Activated CD4-positive, alpha-beta memory T cell treated with anti-CD3 and anti-CD28 coated beads, Interleukin-2, amount 10 ng/mL, durations not matched to agents 7 days and 5 days (primary cell): Measurements from ENCODE around the gene PDE2A. TPM values are rescaled to one million over a fixed set of nuclear protein-coding genes. Genes with fewer than 3 reads are reported as not detected.

Experiments used
- CTCF ChIA-PET: fragments of 350-600 bp; sonication (Branson Sonifier 250); formaldehyde crosslinking; loops from one replicate; lab custom pipeline; 2021; ENCODE audit warnings: antibody characterized with exemption, inconsistent platforms; lab: Charles Lee
- POLR2A ChIA-PET: fragments of 350-600 bp; sonication (Branson Sonifier 250); formaldehyde crosslinking; loops from one replicate; lab custom pipeline; 2021; ENCODE audit warnings: antibody characterized with exemption; lab: Charles Lee
- DNase-seq: peaks from one replicate; pipeline ENCODE4 v3.0.0-alpha.2; 2020
- H3K27ac Mint-ChIP-seq: one replicate; pipeline ENCODE4 v1.8.0; 2021; ENCODE audit warnings: mild to moderate bottlenecking, mixed read lengths
- H3K27me3 Mint-ChIP-seq: one replicate; pipeline ENCODE4 v1.8.0; 2021; ENCODE audit warnings: mixed read lengths
- H3K36me3 Mint-ChIP-seq: one replicate; pipeline ENCODE4 v1.8.0; 2021; ENCODE audit warnings: low read depth, mixed read lengths
- H3K4me1 Mint-ChIP-seq: one replicate; pipeline ENCODE4 v1.8.0; 2021; ENCODE audit warnings: mixed read lengths
- H3K4me3 Mint-ChIP-seq: one replicate; pipeline ENCODE4 v1.8.0; 2021; ENCODE audit warnings: mild to moderate bottlenecking, mixed read lengths
- H3K9me3 Mint-ChIP-seq: one replicate; pipeline ENCODE4 v1.8.0; 2021; ENCODE audit warnings: mixed read lengths
- total RNA-seq, 2 experiments: library from RNA; stranded (reverse); gene quantifications; one replicate each; pipeline ENCODE4 v1.2.3, GENCODE V29; 2021

Gene PDE2A
- total RNA-seq, 2 experiments from 2014 or later: 0.93 to 1.8 TPM

DNA sequence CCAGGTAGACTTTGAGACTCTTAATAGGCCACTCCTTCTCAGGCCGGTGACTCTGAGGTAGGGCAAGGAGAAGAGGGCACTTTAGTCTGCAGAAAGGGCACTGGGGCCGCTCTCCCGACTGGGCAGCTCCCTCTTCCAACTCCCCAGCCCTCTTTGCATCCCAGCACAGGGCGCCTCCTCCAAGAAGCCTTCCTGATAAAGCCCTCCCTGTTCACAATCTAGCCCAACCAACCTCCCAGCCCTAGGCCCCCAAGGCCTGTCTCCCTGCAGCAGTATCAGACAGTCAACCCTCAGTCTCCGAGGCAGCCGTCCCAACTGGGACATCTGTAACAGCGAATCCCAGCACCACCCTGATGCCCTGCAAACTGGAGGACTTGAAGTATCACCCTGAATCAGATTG lies 14.3 kb upstream of the PDE2A start:
- no peaks in the 10 kb centered on the region for H3K27me3 Mint-ChIP-seq
- no peak overlapping the region for H3K4me3 Mint-ChIP-seq
- H3K4me1 Mint-ChIP-seq: peaks cover 50% of the 10 kb centered on the region
- POLR2A ChIA-PET: no interaction called here
- no peak overlapping the region for H3K27ac Mint-ChIP-seq
- H3K36me3 Mint-ChIP-seq: peaks cover 65% of the 10 kb centered on the region
- CTCF ChIA-PET: no interaction called here
- no peak for DNase-seq
- H3K9me3 Mint-ChIP-seq: no peaks in the 10 kb centered on the region

DNA sequence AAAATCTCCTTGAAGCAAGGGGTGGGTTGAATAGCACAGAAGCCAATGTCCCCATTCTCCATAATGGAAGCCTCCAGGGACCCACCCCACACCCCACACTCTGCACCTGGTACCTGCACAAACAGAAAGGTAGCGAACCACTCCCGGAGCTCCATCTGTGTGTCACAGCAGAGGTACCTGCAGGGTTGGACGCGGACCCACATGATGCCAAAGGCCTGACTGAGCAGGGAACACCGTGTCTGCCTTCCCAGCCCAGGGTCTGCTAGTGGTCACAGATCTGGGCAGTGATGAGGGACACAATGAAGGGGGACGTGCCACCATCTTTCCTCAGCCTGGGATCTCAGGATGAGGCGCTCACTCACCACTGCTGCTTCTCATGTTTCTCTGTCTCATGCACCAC lies 13.1 kb upstream of the PDE2A start:
- peaks cover 59% of the 10 kb centered on the region for H3K36me3 Mint-ChIP-seq
- ChIA-PET CTCF (no interaction called here), POLR2A (interaction anchor here (1.0 kb wide), 1 partner anchor 9 kb away, joined by 4 read pairs; no protein-coding TSS in a partner anchor)
- H3K27ac Mint-ChIP-seq: peak overlapping the region; percentile 40
- no peaks in the 10 kb centered on the region for H3K27me3 Mint-ChIP-seq
- no peak for DNase-seq
- H3K4me3 Mint-ChIP-seq: no peak overlapping the region
- peaks cover 50% of the 10 kb centered on the region for H3K4me1 Mint-ChIP-seq
- H3K9me3 Mint-ChIP-seq: no peaks in the 10 kb centered on the region

DNA sequence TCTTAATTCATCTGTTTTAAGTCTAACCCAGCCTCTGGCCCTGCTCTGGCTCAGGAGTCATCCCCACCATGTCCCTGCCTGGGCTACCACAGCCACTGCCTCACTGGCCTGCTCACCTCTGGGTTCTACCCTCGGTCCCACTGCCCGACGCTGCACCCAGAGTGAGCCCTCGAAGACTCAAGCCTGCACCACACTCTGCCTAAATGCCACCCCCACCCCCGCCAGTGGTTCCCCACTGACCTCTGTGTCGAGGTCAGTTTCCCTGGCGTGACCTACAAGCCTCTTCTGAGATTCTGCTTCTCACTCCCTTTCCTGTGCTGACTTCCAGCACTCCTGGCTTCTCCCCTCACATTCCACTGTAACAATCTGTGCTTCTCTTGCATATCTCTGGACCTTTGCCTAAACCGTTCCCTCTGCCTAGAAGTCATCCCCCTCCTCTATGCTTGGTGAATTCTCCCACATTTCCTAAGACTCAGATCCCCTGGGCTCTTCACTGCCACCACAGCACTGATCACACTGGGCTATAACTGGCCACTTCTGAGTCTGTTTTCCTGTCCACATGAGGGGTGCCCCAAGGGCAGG lies 12.5 kb upstream of the PDE2A start:
- no peak for DNase-seq
- ChIA-PET CTCF (interaction anchor here (0.8 to 1.5 kb wide), 7 partner anchors 19 to 215 kb away, joined by 3 to 6 read pairs (median 3); no protein-coding TSS in a partner anchor), POLR2A (interaction anchor here (1.0 to 1.4 kb wide), 2 partner anchors 8 to 126 kb away, joined by 4 read pairs; no protein-coding TSS in a partner anchor)
- Mint-ChIP-seq H3K27me3 (no peaks in the 10 kb centered on the region), H3K27ac (peak overlapping the region; percentile 40), H3K36me3 (peaks cover 53% of the 10 kb centered on the region), H3K4me1 (peaks cover 50% of the 10 kb centered on the region), H3K4me3 (no peak overlapping the region), H3K9me3 (no peaks in the 10 kb centered on the region)

DNA sequence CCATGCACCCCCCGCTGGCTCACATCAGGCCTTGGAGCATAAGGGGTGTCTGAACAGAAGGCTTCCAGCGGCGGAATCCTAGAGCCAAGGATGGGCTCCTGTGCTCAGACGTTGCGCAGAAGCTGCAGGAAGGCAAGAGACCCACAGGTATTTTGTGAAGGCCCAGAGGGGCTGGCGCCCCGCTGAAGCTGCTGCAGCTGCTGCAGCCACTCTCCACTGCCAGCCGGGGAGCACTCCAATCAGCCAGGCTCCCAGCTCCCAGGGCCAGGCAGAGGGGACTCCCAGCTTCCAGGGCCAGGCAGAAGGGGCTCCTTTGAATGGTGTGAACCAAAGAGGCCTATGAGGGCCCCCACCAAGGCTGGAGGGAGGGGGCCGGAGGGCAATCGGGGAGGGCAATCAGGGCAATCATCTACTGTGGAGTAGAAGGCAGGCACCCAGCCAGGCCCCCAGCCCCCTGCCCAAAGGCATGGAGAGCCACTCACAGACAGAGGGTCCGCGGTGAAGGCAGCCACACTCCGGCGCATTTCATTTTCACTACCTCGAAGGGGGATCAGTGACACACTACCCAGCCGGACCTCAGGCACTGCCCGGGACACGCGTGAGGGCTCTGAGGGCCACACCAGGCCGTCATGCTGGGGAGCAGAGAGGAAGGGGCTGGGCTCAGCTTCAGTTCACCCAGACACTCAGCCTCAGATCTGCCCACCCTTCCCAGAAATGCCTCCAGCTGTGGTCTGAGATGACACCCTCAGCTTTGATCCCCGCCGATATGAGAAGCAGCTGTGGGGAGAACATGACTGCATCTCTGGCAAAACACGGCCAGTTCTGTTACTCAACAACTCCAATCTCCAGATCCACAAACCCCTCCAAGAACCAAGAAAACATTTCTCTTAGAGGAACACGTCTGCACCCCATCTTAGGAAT lies 11.6 kb upstream of the PDE2A start:
- H3K36me3 Mint-ChIP-seq: peaks cover 46% of the 10 kb centered on the region
- peaks cover 47% of the 10 kb centered on the region for H3K4me1 Mint-ChIP-seq
- POLR2A ChIA-PET: interaction anchor here (1.4 kb wide), 1 partner anchor 127 kb away, joined by 4 read pairs; no protein-coding TSS in a partner anchor
- H3K9me3 Mint-ChIP-seq: no peaks in the 10 kb centered on the region
- H3K4me3 Mint-ChIP-seq: no peak overlapping the region
- CTCF ChIA-PET: interaction anchor here (0.8 to 2.4 kb wide), 12 partner anchors 17 to 214 kb away, joined by 3 to 30 read pairs (median 4); no protein-coding TSS in a partner anchor
- no peaks in the 10 kb centered on the region for H3K27me3 Mint-ChIP-seq
- peak overlapping the region; percentile 40 for H3K27ac Mint-ChIP-seq
- DNase-seq: peak; percentile 47

DNA sequence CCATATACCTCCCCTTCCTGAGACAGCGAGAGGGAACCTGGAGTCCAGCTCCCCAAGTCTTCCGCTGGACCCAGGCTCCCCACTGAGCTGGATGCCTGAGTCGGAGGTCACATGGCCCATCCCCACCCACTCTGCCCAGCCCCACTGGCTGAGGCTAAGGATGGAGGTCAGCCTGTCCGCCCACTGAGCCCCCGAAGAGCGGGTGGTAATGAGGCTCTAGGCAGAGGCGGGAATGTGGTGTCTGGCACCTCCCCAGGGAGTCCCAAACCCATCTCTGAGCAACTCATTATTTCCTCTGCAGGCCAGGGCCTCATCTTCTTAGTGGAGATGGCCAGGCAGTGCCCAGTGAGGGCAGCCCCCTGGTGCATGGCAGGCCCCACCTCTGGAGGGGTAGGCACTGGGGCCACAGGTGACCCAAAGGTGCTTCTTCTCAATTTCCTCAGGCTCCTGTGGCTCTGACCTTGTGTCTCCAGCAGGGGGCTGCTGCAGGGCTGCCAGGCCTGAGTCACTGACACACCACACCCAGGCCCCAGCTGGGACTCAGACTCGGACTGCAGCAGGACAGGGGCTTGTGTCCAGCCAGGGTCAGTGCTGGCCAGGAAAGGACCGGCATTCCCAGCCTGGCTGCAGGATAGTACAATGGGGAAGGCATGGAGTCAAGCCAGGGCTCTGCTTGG lies 10.2 kb upstream of the PDE2A start:
- H3K27ac Mint-ChIP-seq: no peak overlapping the region
- POLR2A ChIA-PET: interaction anchor here (1.0 to 1.2 kb wide), 3 partner anchors 17 to 213 kb away, joined by 3 to 4 read pairs (median 3); no protein-coding TSS in a partner anchor
- no peaks in the 10 kb centered on the region for H3K9me3 Mint-ChIP-seq
- DNase-seq: peak; percentile 61
- peaks cover 3% of the 10 kb centered on the region for H3K27me3 Mint-ChIP-seq
- H3K4me1 Mint-ChIP-seq: peaks cover 44% of the 10 kb centered on the region
- no peak overlapping the region for H3K4me3 Mint-ChIP-seq
- CTCF ChIA-PET: interaction anchor here (0.6 to 3.9 kb wide), 34 partner anchors 9 to 493 kb away, joined by 3 to 42 read pairs (median 5); partner anchors contain the start of genes FCHSD2 and STARD10
- H3K36me3 Mint-ChIP-seq: peaks cover 37% of the 10 kb centered on the region

DNA sequence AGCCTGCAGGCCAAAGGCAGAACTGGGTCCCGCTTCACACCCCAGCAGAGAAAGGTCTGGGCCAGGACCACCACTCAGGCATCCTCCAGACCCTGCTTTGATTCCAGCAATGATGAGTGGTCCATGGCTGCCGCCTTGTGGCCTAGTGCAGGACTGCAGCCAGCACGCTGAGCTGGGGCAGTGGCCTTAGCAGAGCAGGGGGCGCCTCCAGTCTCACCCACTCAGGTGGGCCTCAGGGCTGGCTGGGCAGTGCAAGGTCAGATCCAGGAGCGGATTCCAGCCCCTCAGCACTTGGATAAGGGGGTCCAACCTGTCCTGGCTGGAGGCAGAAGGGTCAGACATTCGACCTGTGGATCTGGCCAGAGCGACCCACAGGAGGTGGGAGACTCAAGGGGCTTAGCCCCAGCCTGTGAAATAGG lies 9.6 kb upstream of the PDE2A start:
- H3K36me3 Mint-ChIP-seq: peaks cover 36% of the 10 kb centered on the region
- POLR2A ChIA-PET: interaction anchor here (1.1 kb wide), 1 partner anchor 212 kb away, joined by 3 read pairs; no protein-coding TSS in a partner anchor
- H3K4me3 Mint-ChIP-seq: no peak overlapping the region
- DNase-seq: peak; percentile 70
- H3K27me3 Mint-ChIP-seq: peaks cover 6% of the 10 kb centered on the region
- CTCF ChIA-PET: interaction anchor here (0.7 to 3.9 kb wide), 31 partner anchors 9 to 494 kb away, joined by 3 to 42 read pairs (median 5); partner anchors contain the start of genes FCHSD2 and STARD10
- H3K4me1 Mint-ChIP-seq: peaks cover 42% of the 10 kb centered on the region
- no peaks in the 10 kb centered on the region for H3K9me3 Mint-ChIP-seq
- H3K27ac Mint-ChIP-seq: no peak overlapping the region

DNA sequence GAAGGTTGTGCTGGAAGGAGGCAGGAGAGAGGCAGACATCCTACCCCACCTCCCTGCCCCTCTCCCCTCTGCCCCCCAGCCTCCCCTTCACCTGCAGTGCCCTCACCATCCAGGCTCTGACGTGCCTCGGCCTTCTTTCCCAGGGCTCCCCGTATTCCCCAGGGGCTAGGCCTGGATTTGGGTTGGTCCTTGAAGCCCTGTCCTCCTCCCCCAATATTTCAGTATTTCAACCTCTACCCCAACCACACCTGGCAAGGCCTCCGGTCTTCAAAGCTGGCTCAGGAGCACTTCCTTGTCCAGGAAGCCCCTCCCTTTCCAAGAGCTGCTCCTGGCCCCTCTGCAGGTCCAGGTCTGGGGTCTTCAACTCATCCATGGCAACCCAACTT lies 8.6 kb upstream of the PDE2A start:
- POLR2A ChIA-PET: interaction anchor here (1.0 kb wide), 1 partner anchor 211 kb away, joined by 3 read pairs; no protein-coding TSS in a partner anchor
- H3K27ac Mint-ChIP-seq: no peak overlapping the region
- peaks cover 13% of the 10 kb centered on the region for H3K27me3 Mint-ChIP-seq

DNA sequence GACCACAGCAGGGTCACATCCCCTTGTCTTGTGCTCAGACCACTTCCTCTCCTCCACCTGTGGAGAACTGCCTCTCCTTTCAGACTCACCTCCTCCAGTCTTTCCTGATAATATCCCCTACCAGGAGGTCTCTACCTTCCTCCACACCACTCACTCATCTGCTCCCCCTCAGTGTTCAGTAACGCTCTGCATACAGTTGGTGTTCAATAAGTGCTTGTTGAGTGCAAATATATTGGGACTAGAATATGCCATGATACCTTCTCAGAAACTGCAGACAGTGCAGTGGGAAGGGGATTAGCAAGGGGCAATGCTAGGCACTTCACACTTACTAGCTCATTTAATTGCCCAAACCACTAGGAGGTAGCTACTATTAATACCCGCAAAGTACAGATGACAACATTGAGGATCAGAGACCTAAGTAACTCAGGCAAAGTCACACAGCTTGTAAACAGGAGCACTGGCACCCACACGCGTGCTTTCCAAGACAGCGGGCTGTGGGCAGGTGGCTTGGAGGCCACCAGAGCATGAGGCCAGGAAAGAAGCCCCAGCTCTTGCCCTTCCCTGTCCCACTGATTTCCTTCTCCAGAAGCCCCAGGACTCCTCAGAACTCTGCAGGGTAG lies 8.1 kb upstream of the PDE2A start:
- POLR2A ChIA-PET: interaction anchor here (1.0 kb wide), 1 partner anchor 211 kb away, joined by 3 read pairs; no protein-coding TSS in a partner anchor
- H3K36me3 Mint-ChIP-seq: peaks cover 23% of the 10 kb centered on the region
- H3K9me3 Mint-ChIP-seq: no peaks in the 10 kb centered on the region
- no peak overlapping the region for H3K4me3 Mint-ChIP-seq
- H3K4me1 Mint-ChIP-seq: peaks cover 28% of the 10 kb centered on the region
- H3K27ac Mint-ChIP-seq: no peak overlapping the region
- CTCF ChIA-PET: interaction anchor here (0.8 to 3.9 kb wide), 5 partner anchors 8 to 460 kb away, joined by 3 to 42 read pairs (median 4); partner anchors contain the start of gene FCHSD2
- H3K27me3 Mint-ChIP-seq: peaks cover 18% of the 10 kb centered on the region
- DNase-seq: no peak

More for the DNA sequence above, 8.6 kb upstream of the PDE2A start:
- CTCF ChIA-PET: interaction anchor here (1.0 to 3.9 kb wide), 4 partner anchors 8 to 96 kb away, joined by 3 to 42 read pairs (median 6); no protein-coding TSS in a partner anchor
- Mint-ChIP-seq H3K36me3 (peaks cover 28% of the 10 kb centered on the region), H3K4me3 (no peak overlapping the region), H3K4me1 (peaks cover 33% of the 10 kb centered on the region), H3K9me3 (no peaks in the 10 kb centered on the region)
- DNase-seq: no peak

DNA sequence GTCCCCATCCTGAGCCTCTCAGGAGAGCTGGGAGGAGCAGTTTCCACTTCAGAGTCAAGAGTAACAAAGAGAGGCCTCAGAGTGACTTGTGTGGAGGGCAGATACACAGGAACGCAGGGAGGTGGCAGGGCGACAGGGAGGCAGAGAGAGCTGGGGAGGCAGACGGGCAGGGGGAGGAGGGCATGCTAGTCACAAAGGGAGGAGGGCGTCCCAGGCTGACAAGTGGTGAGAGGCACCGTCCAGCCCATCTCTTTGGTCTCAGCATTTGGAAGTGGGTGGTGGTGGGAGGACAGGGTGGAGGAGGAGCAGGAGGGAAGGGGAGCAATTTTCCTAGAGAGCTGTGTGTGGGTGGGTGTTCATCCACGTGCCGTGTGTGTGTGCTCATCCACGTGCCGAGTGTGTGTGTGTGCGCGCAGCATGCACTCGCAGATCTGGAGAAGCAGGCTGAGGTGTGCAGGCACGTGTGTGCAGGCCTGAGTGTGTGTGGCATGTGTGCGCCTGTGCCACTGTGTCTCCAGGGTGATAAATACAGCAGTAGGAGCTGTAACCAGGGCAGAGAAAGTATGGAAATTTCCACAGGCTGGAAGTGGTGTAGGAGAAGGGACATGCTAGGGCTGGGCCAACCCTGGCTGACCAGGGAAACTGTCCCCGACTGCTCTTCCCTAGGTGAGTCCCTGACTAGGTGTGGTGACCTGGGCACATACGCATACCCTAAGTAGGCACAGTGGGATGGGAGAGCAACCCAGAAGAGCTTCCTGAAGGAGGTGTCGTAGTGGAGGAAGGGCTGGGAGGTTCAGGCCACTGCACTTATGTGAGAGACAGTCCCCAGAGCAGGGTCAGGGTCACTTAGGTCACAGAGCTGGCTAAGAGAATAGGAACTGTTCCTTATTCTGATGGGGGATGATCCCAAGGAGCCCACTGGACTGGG lies 7.3 kb upstream of the PDE2A start:
- peaks cover 15% of the 10 kb centered on the region for H3K36me3 Mint-ChIP-seq
- H3K27ac Mint-ChIP-seq: no peak overlapping the region
- H3K9me3 Mint-ChIP-seq: no peaks in the 10 kb centered on the region
- no peak overlapping the region for H3K4me3 Mint-ChIP-seq
- ChIA-PET CTCF (interaction anchor here (0.8 to 3.9 kb wide), 6 partner anchors 9 to 461 kb away, joined by 3 to 42 read pairs (median 4); partner anchors contain the start of gene FCHSD2), POLR2A (interaction anchor here (0.8 to 1.5 kb wide), 3 partner anchors 10 to 39 kb away, joined by 3 to 6 read pairs (median 5); no protein-coding TSS in a partner anchor)
- peaks cover 27% of the 10 kb centered on the region for H3K27me3 Mint-ChIP-seq
- DNase-seq: no peak
- H3K4me1 Mint-ChIP-seq: peaks cover 21% of the 10 kb centered on the region

DNA sequence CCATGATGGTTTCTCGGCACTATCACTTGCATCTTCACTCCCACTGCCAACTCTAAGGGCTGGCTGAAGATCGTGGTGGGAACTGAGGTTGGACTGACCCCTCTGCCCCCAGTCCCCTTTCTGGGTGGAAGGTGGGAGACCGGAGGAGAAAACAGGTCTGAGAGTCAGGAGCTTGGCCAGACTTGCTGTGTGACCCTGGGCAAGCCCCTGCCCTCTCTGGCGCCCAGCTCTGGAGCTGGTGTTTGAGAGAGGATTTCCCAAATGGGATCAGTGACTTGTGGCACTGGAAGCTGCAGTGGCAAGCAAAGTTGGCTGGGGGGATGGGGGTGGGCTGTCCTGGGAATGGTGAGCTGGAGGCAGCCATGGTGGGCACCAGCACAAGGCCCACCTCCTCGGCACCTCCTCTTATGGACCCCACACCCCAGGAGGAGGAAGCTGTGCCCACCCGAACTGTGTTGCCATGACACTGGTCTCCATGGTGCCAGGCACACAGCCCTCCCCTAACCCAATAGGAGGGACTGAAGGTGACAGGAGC lies 6.5 kb upstream of the PDE2A start:
- ChIA-PET POLR2A (interaction anchor here (0.8 to 1.5 kb wide), 3 partner anchors 9 to 40 kb away, joined by 3 to 6 read pairs (median 5); no protein-coding TSS in a partner anchor), CTCF (interaction anchor here (0.9 to 2.3 kb wide), 4 partner anchors 9 to 497 kb away, joined by 3 to 17 read pairs (median 3); no protein-coding TSS in a partner anchor)
- Mint-ChIP-seq H3K36me3 (peaks cover 11% of the 10 kb centered on the region), H3K27ac (no peak overlapping the region), H3K4me1 (peaks cover 13% of the 10 kb centered on the region), H3K9me3 (no peaks in the 10 kb centered on the region), H3K4me3 (no peak overlapping the region), H3K27me3 (peaks cover 35% of the 10 kb centered on the region)
- DNase-seq: no peak
